Astrocyte (in vitro differentiated cells and primary cell): Measurements from ENCODE around the gene LLPH. TPM values are rescaled to one million over a fixed set of nuclear protein-coding genes. Genes with fewer than 3 reads are reported as not detected.

ENCODE experiments used
- DNase-seq: peaks from one replicate; pipeline ENCODE4 v3.0.0-alpha.2; 2010; ENCODE audit warnings: low read depth
- FAIRE-seq: peaks from 2 replicates; lab custom pipeline; 2011; peaks lifted over from hg19 to GRCh38; lab: Jason Lieb, UNC
- H2AFZ ChIP-seq: 2 replicates; pipeline ENCODE4 v1.6.0; 2012; ENCODE audit warnings: low read depth, low read length, inconsistent platforms
- H3K27ac ChIP-seq: 2 replicates; pipeline ENCODE4 v1.5.1; 2011; ENCODE audit warnings: low read depth, low read length, inconsistent platforms
- H3K27me3 ChIP-seq: 2 replicates; pipeline ENCODE4 v1.6.0; 2011; ENCODE audit warnings: low read length, inconsistent platforms; ENCODE audit not compliant: insufficient read depth
- H3K36me3 ChIP-seq: 2 replicates; pipeline ENCODE4 v1.5.1; 2011; ENCODE audit warnings: low read length, inconsistent platforms; ENCODE audit not compliant: insufficient read depth
- H3K4me1 ChIP-seq: 2 replicates; pipeline ENCODE4 v1.5.1; 2011; ENCODE audit warnings: low read length, inconsistent platforms; ENCODE audit not compliant: insufficient read depth
- H3K4me2 ChIP-seq: 2 replicates; pipeline ENCODE4 v1.6.0; 2012; ENCODE audit warnings: low read length, inconsistent platforms
- H3K4me3 ChIP-seq: 2 replicates; pipeline ENCODE4 v1.5.1; 2011; ENCODE audit warnings: low read depth, mild to moderate bottlenecking, low read length, inconsistent platforms; ENCODE audit not compliant: insufficient read depth
- H3K79me2 ChIP-seq: 2 replicates; pipeline ENCODE4 v1.6.0; 2012; ENCODE audit warnings: mild to moderate bottlenecking, low read length, inconsistent platforms; ENCODE audit not compliant: insufficient read depth
- H3K9ac ChIP-seq: 2 replicates; pipeline ENCODE4 v1.6.0; 2012; ENCODE audit warnings: mild to moderate bottlenecking, low read length, inconsistent platforms
- H3K9me3 ChIP-seq: 2 replicates; pipeline ENCODE4 v1.5.1; 2012; ENCODE audit warnings: low read depth, mild to moderate bottlenecking, low read length, inconsistent platforms; ENCODE audit not compliant: insufficient read depth
- H4K20me1 ChIP-seq: 2 replicates; pipeline ENCODE4 v1.6.0; 2012; ENCODE audit warnings: low read length, inconsistent platforms; ENCODE audit not compliant: insufficient read depth
- H3K27ac Mint-ChIP-seq: one replicate; pipeline ENCODE4 v1.8.0; 2021; ENCODE audit warnings: mild to moderate bottlenecking, mixed read lengths; ENCODE audit not compliant: unreplicated experiment
- H3K27me3 Mint-ChIP-seq: one replicate; pipeline ENCODE4 v1.8.0; 2021; ENCODE audit warnings: low read depth, mixed read lengths; ENCODE audit not compliant: unreplicated experiment
- H3K36me3 Mint-ChIP-seq: one replicate; pipeline ENCODE4 v1.8.0; 2021; ENCODE audit warnings: low read depth, mixed read lengths; ENCODE audit not compliant: unreplicated experiment
- H3K4me1 Mint-ChIP-seq: one replicate; pipeline ENCODE4 v1.8.0; 2021; ENCODE audit warnings: low read depth, mixed read lengths; ENCODE audit not compliant: unreplicated experiment
- H3K4me3 Mint-ChIP-seq: one replicate; pipeline ENCODE4 v1.8.0; 2021; ENCODE audit warnings: mild to moderate bottlenecking, moderate library complexity, mixed read lengths; ENCODE audit not compliant: unreplicated experiment
- H3K9me3 Mint-ChIP-seq: one replicate; pipeline ENCODE4 v1.8.0; 2021; ENCODE audit warnings: mild to moderate bottlenecking, mixed read lengths; ENCODE audit not compliant: unreplicated experiment
- EZH2 ChIP-seq: IDR thresholded peaks from 2 replicates; pipeline ENCODE4 v1.6.1; 2012; ENCODE audit warnings: mild to moderate bottlenecking, low read length, inconsistent platforms; ENCODE audit not compliant: insufficient read depth
- total RNA-seq: library from RNA; stranded (reverse); gene quantifications from 2 replicates; pipeline ENCODE4 v1.2.1, GENCODE V29; 2021
- TF ChIP-seq, protein P1 (sequence below): IDR thresholded peaks from 2 replicates; pipeline ENCODE4 v1.5.1; 2011; ENCODE audit warnings: low read depth, mild to moderate bottlenecking, inconsistent platforms, low read length, moderate library complexity; ENCODE audit not compliant: insufficient read depth

Gene LLPH
- total RNA-seq, 1 donor from 2014 or later = 37.3 TPM

DNA sequence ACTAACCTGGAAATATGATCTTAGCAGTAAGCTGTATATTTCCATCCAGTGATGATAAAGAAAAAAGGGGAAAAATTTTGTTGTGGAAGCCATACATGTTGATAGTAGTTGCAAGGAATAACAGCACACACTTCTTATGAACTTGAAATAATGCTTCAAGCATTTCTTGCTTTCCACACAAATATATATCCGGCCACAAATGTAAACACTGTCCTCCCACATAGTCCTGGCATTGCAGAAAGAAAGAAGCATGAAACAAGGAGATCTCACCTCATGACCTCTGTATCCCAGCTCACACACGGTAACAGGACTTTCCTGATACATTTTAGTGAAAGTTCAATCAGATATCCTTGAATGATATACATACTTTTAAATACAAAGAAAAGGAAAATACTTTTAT is 56.0 kb downstream of the LLPH start:
- no peaks in the 10 kb centered on the region for H3K27me3 Mint-ChIP-seq
- Histone ChIP-seq H3K4me2 (peak overlapping the region; percentile 23), H3K36me3 (no peaks in the 10 kb centered on the region), H2AFZ (no peak overlapping the region), H4K20me1 (no peaks in the 10 kb centered on the region), H3K79me2 (no peaks in the 10 kb centered on the region), H3K27ac (no peak overlapping the region), H3K27me3 (peaks cover 8% of the 10 kb centered on the region), H3K4me1 (no peaks in the 10 kb centered on the region), H3K4me3 (no peak overlapping the region), H3K9ac (no peak overlapping the region), H3K9me3 (no peaks in the 10 kb centered on the region)
- H3K4me1 Mint-ChIP-seq = peaks cover 4% of the 10 kb centered on the region
- no peaks in the 10 kb centered on the region for H3K36me3 Mint-ChIP-seq
- DNase-seq (peak; percentile 52), FAIRE-seq (peak; percentile 39)
- H3K4me3 Mint-ChIP-seq = no peak overlapping the region
- H3K9me3 Mint-ChIP-seq = no peaks in the 10 kb centered on the region
- no peak overlapping the region for H3K27ac Mint-ChIP-seq
- TF ChIP-seq EZH2 = no peak
- TF ChIP-seq, protein P1, sequence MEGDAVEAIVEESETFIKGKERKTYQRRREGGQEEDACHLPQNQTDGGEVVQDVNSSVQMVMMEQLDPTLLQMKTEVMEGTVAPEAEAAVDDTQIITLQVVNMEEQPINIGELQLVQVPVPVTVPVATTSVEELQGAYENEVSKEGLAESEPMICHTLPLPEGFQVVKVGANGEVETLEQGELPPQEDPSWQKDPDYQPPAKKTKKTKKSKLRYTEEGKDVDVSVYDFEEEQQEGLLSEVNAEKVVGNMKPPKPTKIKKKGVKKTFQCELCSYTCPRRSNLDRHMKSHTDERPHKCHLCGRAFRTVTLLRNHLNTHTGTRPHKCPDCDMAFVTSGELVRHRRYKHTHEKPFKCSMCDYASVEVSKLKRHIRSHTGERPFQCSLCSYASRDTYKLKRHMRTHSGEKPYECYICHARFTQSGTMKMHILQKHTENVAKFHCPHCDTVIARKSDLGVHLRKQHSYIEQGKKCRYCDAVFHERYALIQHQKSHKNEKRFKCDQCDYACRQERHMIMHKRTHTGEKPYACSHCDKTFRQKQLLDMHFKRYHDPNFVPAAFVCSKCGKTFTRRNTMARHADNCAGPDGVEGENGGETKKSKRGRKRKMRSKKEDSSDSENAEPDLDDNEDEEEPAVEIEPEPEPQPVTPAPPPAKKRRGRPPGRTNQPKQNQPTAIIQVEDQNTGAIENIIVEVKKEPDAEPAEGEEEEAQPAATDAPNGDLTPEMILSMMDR = no peak

DNA sequence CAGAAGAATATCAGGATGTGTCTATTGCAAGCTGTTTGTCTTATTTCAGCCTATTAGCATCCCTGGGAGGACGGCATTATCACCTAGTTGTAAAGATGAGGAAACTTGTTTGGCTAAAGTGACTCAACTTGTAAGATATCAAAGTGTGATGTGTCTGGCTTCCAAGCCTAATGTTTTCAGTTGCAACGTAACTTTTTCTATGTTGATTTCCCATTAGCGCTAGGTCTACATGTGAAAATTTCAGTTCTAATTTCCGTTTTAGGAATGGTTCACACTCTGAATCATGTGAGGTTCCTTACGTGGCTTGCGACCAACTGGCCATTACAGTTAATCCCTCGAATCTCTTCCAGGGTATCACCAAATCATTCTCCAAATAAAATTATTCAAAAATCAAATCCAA is 58.0 kb downstream of the LLPH start:
- FAIRE-seq (no peak), DNase-seq (no peak)
- Histone ChIP-seq H3K4me3 (no peak overlapping the region), H3K9ac (no peak overlapping the region), H3K27ac (no peak overlapping the region), H4K20me1 (no peaks in the 10 kb centered on the region), H3K4me1 (no peaks in the 10 kb centered on the region), H3K4me2 (no peak overlapping the region), H2AFZ (no peak overlapping the region), H3K27me3 (peaks cover 8% of the 10 kb centered on the region), H3K79me2 (no peaks in the 10 kb centered on the region), H3K36me3 (no peaks in the 10 kb centered on the region), H3K9me3 (no peaks in the 10 kb centered on the region)
- TF ChIP-seq, protein P1 = no peak
- no peak for TF ChIP-seq EZH2
- no peaks in the 10 kb centered on the region for H3K36me3 Mint-ChIP-seq
- no peak overlapping the region for H3K27ac Mint-ChIP-seq
- H3K9me3 Mint-ChIP-seq = no peaks in the 10 kb centered on the region
- H3K4me1 Mint-ChIP-seq = peaks cover 4% of the 10 kb centered on the region
- no peak overlapping the region for H3K4me3 Mint-ChIP-seq
- H3K27me3 Mint-ChIP-seq = no peaks in the 10 kb centered on the region

DNA sequence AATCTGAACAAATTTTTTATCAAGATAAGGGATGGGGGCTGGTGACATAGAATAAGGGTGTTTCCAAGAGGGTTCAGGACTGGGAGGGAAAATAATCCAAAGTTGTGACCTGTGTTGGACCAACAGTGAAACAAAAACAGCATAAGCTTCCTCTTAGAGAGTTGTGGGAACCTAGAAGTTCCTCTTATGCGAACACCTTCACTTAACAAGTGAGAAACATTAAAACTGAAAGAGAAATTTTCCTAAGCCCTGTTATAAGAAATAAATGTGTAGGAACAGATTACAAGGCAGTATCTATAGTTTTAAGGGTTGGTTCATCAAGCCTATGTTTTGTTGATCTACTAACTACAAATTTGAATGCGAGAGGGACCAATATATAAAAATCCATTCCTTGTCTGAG is 58.4 kb downstream of the LLPH start:
- no peak for DNase-seq
- TF ChIP-seq, protein P1 = no peak
- no peak for TF ChIP-seq EZH2
- Mint-ChIP-seq H3K27me3 (no peaks in the 10 kb centered on the region), H3K4me1 (peaks cover 6% of the 10 kb centered on the region), H3K9me3 (no peaks in the 10 kb centered on the region), H3K4me3 (no peak overlapping the region), H3K27ac (no peak overlapping the region), H3K36me3 (no peaks in the 10 kb centered on the region)
- H2AFZ ChIP-seq = no peak overlapping the region
- no peak overlapping the region for H3K27ac ChIP-seq
- H4K20me1 ChIP-seq = no peaks in the 10 kb centered on the region
- H3K4me3 ChIP-seq = no peak overlapping the region
- no peak overlapping the region for H3K4me2 ChIP-seq
- H3K4me1 ChIP-seq = no peaks in the 10 kb centered on the region
- peaks cover 8% of the 10 kb centered on the region for H3K27me3 ChIP-seq
- no peaks in the 10 kb centered on the region for H3K9me3 ChIP-seq
- no peak overlapping the region for H3K9ac ChIP-seq
- H3K79me2 ChIP-seq = no peaks in the 10 kb centered on the region
- FAIRE-seq = no peak
- H3K36me3 ChIP-seq = no peaks in the 10 kb centered on the region
